D721Med (cell line): Measurements from ENCODE around the gene BRICD5.
A peak's percentile ranks its signal among the peaks of the same experiment; 100 is the strongest.

Experiments
- DNase-seq: peaks from one replicate; pipeline ENCODE4 v3.0.0; 2011; ENCODE audit warnings: low spot score; ENCODE audit not compliant: insufficient read length
- FAIRE-seq: peaks from 2 replicates; lab custom pipeline; 2011; peaks lifted over from hg19 to GRCh38; lab: Jason Lieb, UNC
- TF ChIP-seq, protein P1 (sequence below): IDR thresholded peaks from 2 replicates; pipeline ENCODE4 v1.5.1; 2012; ENCODE audit warnings: mild to moderate bottlenecking, control low read depth; ENCODE audit not compliant: insufficient read depth; ENCODE audit errors: missing control alignments

BRICD5 gene

DNA sequence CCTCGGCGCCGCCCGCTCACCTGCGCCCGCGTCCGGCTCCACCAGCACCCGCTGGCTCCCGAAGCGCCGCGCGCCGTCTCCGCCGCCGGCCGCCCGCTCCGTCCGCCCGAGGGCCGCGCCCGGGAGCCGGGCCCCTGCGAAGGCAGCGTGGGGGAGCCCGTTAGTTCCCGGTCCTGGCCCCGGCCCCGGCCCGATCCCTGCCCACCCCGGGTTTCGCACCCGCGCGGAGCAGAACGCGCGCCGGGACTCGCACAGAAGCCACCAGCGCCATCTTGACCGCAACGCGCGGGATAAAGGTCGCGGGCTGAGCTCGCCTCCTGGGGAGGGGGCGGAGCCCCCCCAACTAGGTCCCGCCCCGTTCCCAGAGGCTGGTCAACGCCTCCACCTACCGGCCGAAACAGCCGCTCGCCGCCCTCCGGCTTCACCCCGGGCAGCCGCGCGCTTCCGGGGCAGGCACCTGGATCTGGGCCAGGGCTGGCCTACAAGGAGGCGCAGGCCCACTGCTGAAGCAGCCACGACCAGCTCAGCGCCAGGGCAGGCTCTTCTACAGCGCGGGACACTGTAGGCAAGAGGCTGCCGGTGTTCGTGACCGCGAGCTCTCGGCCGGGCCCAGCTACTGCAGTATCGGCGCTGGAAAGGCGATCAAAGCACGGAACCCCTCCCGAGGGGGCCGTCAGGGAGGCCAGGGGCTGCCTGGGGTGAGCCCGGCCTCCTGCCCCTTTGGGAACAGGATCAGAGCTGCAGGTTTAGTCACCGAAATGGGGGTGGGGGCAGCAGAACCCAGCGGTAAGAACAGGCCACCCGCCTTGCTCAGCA is 40.8 kb upstream of the BRICD5 start, which contains the start of gene ECI1:
TSS of gene ECI1 (minus strand) at position 292 of the 816 bp plus-strand sequence. CDS start at position 271, 21 bp downstream.
- TF ChIP-seq, protein P1, sequence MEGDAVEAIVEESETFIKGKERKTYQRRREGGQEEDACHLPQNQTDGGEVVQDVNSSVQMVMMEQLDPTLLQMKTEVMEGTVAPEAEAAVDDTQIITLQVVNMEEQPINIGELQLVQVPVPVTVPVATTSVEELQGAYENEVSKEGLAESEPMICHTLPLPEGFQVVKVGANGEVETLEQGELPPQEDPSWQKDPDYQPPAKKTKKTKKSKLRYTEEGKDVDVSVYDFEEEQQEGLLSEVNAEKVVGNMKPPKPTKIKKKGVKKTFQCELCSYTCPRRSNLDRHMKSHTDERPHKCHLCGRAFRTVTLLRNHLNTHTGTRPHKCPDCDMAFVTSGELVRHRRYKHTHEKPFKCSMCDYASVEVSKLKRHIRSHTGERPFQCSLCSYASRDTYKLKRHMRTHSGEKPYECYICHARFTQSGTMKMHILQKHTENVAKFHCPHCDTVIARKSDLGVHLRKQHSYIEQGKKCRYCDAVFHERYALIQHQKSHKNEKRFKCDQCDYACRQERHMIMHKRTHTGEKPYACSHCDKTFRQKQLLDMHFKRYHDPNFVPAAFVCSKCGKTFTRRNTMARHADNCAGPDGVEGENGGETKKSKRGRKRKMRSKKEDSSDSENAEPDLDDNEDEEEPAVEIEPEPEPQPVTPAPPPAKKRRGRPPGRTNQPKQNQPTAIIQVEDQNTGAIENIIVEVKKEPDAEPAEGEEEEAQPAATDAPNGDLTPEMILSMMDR: peak; percentile 37
- no peak for FAIRE-seq

DNA sequence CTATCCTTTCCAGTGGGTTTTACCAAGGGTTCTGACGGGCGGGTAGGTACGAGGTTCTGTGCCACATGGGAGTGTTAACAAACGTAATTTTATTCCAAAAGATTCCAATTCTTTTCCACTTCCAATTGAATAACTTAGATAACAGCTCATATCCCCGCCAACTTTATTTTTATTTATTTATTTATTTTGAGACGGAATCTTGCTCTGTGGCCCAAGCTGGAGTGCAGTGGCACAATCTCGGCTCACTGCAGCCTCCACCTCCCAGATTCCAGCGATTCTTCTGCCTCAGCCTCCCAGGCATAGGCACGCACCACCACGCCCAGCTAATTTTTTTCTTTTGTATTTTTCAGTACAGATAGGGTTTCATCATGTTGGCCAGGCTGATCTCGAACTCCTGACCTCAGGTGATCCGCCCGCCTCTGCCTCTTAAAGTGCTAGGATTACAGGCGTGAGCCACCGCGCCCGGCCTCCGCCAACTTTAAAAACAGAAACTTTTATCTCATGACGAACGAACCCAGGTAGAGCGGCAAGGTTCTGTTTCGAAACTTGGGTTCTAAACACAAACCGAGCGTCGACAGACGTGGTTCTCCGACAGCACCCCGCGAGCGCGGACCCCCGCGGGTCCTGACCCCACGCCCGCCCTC is 40.1 kb upstream of the BRICD5 start:
- DNase-seq: no peak
- no peak for FAIRE-seq
- TF ChIP-seq, protein P1: no peak

More for the DNA sequence above, 40.8 kb upstream of the BRICD5 start, which contains the start of gene ECI1:
- peak; percentile 99 for DNase-seq

DNA sequence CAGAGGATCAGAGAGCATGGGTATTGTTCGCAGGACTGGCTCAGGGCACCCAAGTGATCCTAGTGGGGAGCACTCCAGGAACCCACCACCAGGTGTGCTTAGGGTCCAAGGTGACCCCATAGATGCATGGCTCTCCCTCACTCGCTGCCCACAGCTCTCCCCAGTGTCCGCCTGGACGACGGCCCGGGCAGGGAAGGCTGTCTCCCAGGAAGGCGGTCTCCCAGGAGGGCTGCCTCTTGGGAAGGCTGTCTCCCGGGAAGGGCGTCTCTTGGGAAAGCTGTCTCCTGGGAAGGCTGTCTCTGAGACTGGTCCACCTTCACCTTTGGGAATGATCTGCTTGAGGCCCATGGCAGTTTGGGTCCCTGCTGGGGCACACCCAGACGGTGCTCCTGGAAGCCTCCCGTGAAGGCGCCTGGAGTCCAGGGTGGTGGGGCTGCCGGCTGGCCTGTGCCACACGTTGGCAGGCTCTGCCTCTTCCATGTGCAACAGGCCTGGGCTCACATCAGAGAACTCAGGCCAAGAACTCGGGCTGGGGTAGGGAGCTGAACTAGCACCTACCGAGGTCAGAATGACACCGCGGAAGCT is 35.7 kb upstream of the BRICD5 start:
- TF ChIP-seq, protein P1: no peak
- DNase-seq (no peak), FAIRE-seq (no peak)

- no peak for FAIRE-seq
- no peak for DNase-seq
- TF ChIP-seq, protein P1: no peak
Measured at GRCh38 chr16:2244926-2245795, 34.5 kb upstream of the BRICD5 start.

DNA sequence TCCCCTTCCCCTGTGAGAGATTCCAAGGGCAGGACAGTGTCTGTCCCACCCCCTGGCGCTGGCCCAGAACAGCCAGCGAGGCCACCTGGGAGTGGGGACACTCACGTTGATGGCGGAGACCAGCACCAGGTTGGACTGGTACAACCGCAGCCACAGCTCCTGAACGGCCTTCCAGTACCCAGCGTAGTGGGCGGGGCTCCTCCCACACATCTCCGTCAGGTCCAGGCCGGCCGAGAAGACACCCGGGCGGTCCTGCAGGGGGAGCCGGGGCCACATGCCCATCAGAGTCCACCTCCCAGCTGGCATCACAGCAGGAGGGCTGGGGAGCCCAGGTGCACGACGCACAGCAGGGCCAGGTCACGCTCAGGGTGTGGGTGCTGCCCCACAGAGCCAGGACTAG is 33.6 kb upstream of the BRICD5 start:
- no peak for FAIRE-seq
- TF ChIP-seq, protein P1: no peak
- DNase-seq: no peak

GRCh38 chr16:2243781-2244180 is 33.1 kb upstream of the BRICD5 start:
- TF ChIP-seq, protein P1: no peak
- DNase-seq (no peak), FAIRE-seq (no peak)
